Vagina (tissue), 2 donors: ENCODE measurements around the gene MTCH1.

Source experiments
- POLR2A ChIP-seq, 2 donors: fragments of 450-650 bp; IDR thresholded peaks; one replicate each; pipeline ENCODE4 v1.6.1; 2017; ENCODE audit warnings: antibody characterized with exemption in 2 of 2, mild to moderate bottlenecking in 2 of 2, moderate library complexity in 2 of 2
- TF ChIP-seq, protein P1 (sequence below), 3 experiments: fragments of 450-650 bp in 2 of 3; fragments of 200-600 bp in 1 of 3; sonication (generic) in 1 of 3; IDR thresholded peaks; one replicate each; pipeline ENCODE4 v1.5.1; 2017 to 2019; ENCODE audit warnings: antibody characterized with exemption in 3 of 3, mild to moderate bottlenecking in 2 of 3, moderate library complexity in 2 of 3

DNA sequence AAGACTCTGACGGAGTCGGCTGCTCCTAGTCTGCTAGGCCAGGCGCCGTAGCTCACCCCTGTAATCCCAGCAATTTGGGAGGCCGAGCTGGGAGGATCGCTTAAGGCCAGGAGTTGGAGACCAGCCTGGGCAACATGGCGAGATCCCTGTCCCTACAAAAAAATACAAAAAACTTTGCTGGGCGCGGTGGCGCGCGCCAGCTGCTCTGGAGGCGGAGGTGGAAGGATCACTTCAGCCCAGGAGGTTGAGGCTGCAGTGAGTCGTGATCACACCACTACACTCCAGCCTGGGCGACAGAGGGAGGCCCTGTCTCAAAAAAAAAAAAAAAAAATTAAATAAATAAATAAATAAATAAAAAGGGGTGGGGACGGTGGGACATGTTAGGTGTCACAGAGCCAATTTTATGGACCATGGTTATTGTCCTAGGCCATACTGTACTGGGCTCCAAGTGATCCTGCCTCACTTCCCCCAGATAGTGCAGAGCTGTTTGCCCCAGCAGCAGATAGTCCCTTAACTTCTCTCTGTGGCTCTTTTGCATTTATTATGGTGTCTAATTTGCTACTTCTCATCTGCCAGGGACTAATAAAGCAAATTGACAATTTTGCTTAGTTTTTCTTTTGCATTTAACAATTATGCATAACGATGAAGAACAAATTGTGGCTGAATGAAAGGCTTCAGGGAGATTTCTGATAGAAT, 26.3 kb downstream of the MTCH1 start:
- TF ChIP-seq, protein P1, sequence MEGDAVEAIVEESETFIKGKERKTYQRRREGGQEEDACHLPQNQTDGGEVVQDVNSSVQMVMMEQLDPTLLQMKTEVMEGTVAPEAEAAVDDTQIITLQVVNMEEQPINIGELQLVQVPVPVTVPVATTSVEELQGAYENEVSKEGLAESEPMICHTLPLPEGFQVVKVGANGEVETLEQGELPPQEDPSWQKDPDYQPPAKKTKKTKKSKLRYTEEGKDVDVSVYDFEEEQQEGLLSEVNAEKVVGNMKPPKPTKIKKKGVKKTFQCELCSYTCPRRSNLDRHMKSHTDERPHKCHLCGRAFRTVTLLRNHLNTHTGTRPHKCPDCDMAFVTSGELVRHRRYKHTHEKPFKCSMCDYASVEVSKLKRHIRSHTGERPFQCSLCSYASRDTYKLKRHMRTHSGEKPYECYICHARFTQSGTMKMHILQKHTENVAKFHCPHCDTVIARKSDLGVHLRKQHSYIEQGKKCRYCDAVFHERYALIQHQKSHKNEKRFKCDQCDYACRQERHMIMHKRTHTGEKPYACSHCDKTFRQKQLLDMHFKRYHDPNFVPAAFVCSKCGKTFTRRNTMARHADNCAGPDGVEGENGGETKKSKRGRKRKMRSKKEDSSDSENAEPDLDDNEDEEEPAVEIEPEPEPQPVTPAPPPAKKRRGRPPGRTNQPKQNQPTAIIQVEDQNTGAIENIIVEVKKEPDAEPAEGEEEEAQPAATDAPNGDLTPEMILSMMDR (IDR thresholded peaks at IDR 0.05) = no peak
- no peak for TF ChIP-seq POLR2A (IDR thresholded peaks at IDR 0.05)
